Stimulated activated naive CD8-positive, alpha-beta T cell treated with anti-CD3 and anti-CD28 coated beads, Interleukin-15, amount 100 ng/mL, for 72 hours (primary cell): ENCODE measurements around the gene GSAP.

Experiments used
- ATAC-seq: fragments of 150-1000 bp; cut with Tn5 transposase; 2 replicates; pipeline ENCODE4 v1.10.0; 2021; ENCODE audit warnings: mild to moderate bottlenecking, moderate library complexity
- DNase-seq, 2 donors: peaks; one replicate each; pipeline ENCODE4 v3.0.0; 2021 to 2022
- H3K27ac Mint-ChIP-seq, 2 donors: one replicate each; pipeline ENCODE4 v1.8.0; 2022; ENCODE audit warnings: mild to moderate bottlenecking in 2 of 2, mixed read lengths in 2 of 2, moderate library complexity in 2 of 2
- H3K27me3 Mint-ChIP-seq: one replicate; pipeline ENCODE4 v1.8.0; 2022; ENCODE audit warnings: mixed read lengths
- H3K4me1 Mint-ChIP-seq: one replicate; pipeline ENCODE4 v1.8.0; 2022; ENCODE audit warnings: mild to moderate bottlenecking, mixed read lengths
- H3K4me3 Mint-ChIP-seq, 2 donors: one replicate each; pipeline ENCODE4 v1.8.0; 2022; ENCODE audit warnings: mild to moderate bottlenecking in 2 of 2, mixed read lengths in 2 of 2, moderate library complexity in 1 of 2
- H3K9me3 Mint-ChIP-seq, 2 donors: one replicate each; pipeline ENCODE4 v1.8.0; 2022; ENCODE audit warnings: mixed read lengths in 2 of 2

The GSAP gene

DNA sequence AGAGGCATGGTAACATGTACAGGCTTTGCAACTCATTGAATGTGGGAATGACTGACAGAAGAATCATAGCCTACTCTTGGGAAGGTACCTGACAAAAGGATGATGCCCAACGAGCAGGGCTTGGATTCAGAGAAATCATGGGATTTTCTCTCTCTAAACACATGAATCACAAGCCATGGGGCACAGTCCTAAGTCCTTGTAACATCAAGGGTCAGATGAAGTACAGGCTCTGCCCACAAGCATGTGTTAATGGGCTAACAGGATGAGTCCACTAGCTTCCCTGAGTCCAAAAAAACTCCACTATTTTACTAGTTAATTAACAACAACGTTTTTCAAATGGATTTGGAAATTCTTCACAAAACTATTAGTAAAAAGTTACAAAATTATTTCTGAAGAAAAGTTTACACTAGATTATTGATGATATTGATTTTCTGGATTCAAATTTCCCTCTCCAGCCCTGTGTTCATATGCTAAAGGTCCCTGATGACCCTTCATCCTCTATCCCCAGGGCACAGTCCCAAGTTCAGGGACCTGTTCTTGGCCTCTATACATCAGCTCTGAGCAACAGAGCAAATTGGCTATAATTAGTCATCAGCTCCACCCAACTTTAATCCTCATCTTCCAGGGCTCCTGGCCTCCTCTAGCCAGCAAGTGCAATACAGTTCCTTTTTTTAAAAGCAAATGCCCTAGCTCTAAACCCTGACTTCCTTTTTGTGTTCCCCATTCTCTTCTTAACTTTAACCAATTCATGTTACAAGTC is 99.8 kb downstream of the GSAP start:
- Mint-ChIP-seq H3K27me3 (no peaks in the 10 kb centered on the region), H3K4me3 (no peak overlapping the region), H3K9me3 (no peaks in the 10 kb centered on the region), H3K27ac (no peak overlapping the region), H3K4me1 (no peaks in the 10 kb centered on the region)
- DNase-seq (no peak), ATAC-seq (no peak)

- Mint-ChIP-seq H3K4me3 (no peak overlapping the region), H3K4me1 (no peaks in the 10 kb centered on the region), H3K9me3 (no peaks in the 10 kb centered on the region), H3K27me3 (no peaks in the 10 kb centered on the region), H3K27ac (no peak overlapping the region)
- DNase-seq (no peak), ATAC-seq (no peak)
Observed at GRCh38 chr7:77315182-77315591, 101.0 kb downstream of the GSAP start.

DNA sequence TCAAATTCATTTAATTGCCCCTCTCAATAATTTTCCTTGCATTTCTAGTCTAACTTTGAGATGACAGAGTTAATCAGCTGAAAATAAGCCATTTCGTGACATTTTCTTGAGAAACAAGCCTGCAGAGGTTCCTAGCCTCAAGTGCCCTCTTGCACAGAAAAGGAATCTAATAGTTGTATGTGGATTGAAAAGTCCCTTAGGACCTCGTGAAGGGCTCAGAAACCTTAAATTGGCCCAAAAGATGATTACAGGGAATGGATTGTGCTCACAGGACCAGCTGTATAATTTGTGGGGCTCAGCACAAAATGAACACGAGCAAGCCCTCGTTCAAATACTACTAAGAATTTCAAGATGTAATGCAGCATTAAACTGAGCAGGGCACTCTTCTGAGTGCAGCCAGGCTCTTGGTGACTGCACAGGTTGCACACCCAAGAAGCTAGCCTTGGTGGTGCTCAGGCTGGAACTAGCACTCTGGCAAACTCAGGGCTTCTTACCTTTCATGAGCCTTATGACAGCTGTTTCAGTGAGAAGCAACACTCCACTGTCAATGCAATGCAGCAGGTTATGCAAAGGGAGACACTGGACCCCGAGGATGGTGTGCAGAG is 102.2 kb downstream of the GSAP start:
- Mint-ChIP-seq H3K9me3 (no peaks in the 10 kb centered on the region), H3K4me1 (no peaks in the 10 kb centered on the region), H3K27me3 (no peaks in the 10 kb centered on the region), H3K4me3 (no peak overlapping the region), H3K27ac (no peak overlapping the region)
- ATAC-seq (no peak), DNase-seq (no peak)

GRCh38 chr7:77313085-77313484 is 103.1 kb downstream of the GSAP start:
- no peak for ATAC-seq
- Mint-ChIP-seq H3K27ac (no peak overlapping the region), H3K4me3 (no peak overlapping the region), H3K4me1 (no peaks in the 10 kb centered on the region), H3K9me3 (no peaks in the 10 kb centered on the region), H3K27me3 (no peaks in the 10 kb centered on the region)
- DNase-seq: no peak

GRCh38 chr7:77310982-77311381 is 105.2 kb downstream of the GSAP start:
- no peaks in the 10 kb centered on the region for H3K27me3 Mint-ChIP-seq
- H3K9me3 Mint-ChIP-seq: peaks cover 2 to 3% of the 10 kb centered on the region in 2 donors
- H3K4me3 Mint-ChIP-seq: no peak overlapping the region
- H3K4me1 Mint-ChIP-seq: peaks cover 9% of the 10 kb centered on the region
- no peak overlapping the region for H3K27ac Mint-ChIP-seq
- DNase-seq (no peak), ATAC-seq (no peak)

GRCh38 chr7:77309714-77310220 is 106.4 kb downstream of the GSAP start:
- Mint-ChIP-seq H3K4me1 (peaks cover 9% of the 10 kb centered on the region), H3K4me3 (no peak overlapping the region), H3K27ac (no peak overlapping the region)

GRCh38 chr7:77308792-77309191 is 107.4 kb downstream of the GSAP start:
- no peak for DNase-seq
- Mint-ChIP-seq H3K4me1 (peaks cover 9% of the 10 kb centered on the region), H3K27ac (no peak overlapping the region), H3K4me3 (no peak overlapping the region), H3K27me3 (no peaks in the 10 kb centered on the region), H3K9me3 (peaks cover 13 to 23% of the 10 kb centered on the region in 2 donors)
- no peak for ATAC-seq

More at GRCh38 chr7:77309714-77310220, 106.4 kb downstream of the GSAP start:
- no peak for ATAC-seq
- peaks cover 13 to 14% of the 10 kb centered on the region in 2 donors for H3K9me3 Mint-ChIP-seq
- no peaks in the 10 kb centered on the region for H3K27me3 Mint-ChIP-seq
- no peak for DNase-seq

- H3K27ac Mint-ChIP-seq: no peak overlapping the region
- DNase-seq (no peak), ATAC-seq (no peak)
- peaks cover 9% of the 10 kb centered on the region for H3K4me1 Mint-ChIP-seq
- H3K4me3 Mint-ChIP-seq: no peak overlapping the region
- H3K9me3 Mint-ChIP-seq: peaks cover 22 to 42% of the 10 kb centered on the region in 2 donors
- no peaks in the 10 kb centered on the region for H3K27me3 Mint-ChIP-seq
Observed at GRCh38 chr7:77306231-77307067, 109.7 kb downstream of the GSAP start.

- H3K27me3 Mint-ChIP-seq: no peaks in the 10 kb centered on the region
- no peaks in the 10 kb centered on the region for H3K4me1 Mint-ChIP-seq
- DNase-seq (no peak), ATAC-seq (no peak)
- H3K9me3 Mint-ChIP-seq: peaks cover 13 to 18% of the 10 kb centered on the region in 2 donors
- H3K27ac Mint-ChIP-seq: no peak overlapping the region
- no peak overlapping the region for H3K4me3 Mint-ChIP-seq
Observed at GRCh38 chr7:77295549-77295948, 120.6 kb downstream of the GSAP start.

GRCh38 chr7:77293046-77293445 is 123.1 kb downstream of the GSAP start:
- Mint-ChIP-seq H3K27ac (no peak overlapping the region), H3K4me3 (no peak overlapping the region), H3K4me1 (no peaks in the 10 kb centered on the region), H3K9me3 (peaks cover 8 to 13% of the 10 kb centered on the region in 2 donors), H3K27me3 (no peaks in the 10 kb centered on the region)
- ATAC-seq (peak; percentile 64), DNase-seq (no peak)

DNA sequence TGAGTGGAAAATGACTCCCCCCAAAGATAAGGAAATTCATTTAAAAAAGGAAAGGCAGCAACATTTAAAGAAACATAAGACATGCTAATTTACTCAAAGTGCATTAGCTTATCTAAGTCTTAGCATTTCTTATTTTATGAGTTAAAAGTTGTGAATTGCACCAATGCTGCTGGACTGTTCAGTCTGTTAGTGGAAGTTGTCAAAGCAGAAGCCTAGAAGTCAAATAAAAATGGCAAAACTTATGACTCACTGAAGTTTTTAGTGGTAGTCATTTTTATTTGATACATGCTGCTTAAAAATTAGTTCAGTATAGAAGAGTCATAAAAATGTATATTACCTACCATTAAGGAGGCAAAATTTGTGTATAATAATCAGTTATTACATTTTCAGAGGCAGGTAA is 125.7 kb downstream of the GSAP start:
- DNase-seq (no peak), ATAC-seq (no peak)
- Mint-ChIP-seq H3K4me3 (no peak overlapping the region), H3K4me1 (no peaks in the 10 kb centered on the region), H3K27ac (no peak overlapping the region), H3K27me3 (no peaks in the 10 kb centered on the region), H3K9me3 (peaks cover 5 to 7% of the 10 kb centered on the region in 2 donors)

DNA sequence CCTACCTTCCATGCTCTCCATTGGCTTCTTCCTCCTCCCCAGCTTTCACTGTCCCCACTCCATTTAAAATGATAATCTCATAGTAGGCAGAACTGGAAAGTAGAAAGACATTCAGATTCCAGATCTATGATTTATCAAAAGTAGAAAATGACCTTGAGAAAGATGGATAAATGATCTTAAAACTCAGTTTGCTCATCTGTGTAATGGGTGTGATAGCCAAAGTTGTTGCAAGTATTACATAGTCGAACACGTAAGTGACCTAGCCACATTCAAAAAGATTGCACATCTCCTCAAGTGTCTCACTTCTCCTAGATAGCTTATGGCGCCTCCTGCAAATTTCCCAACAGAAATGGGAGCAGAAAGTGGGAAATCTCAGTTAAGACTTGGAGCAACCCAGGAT is 126.8 kb downstream of the GSAP start:
- DNase-seq: no peak
- peaks cover 5 to 7% of the 10 kb centered on the region in 2 donors for H3K9me3 Mint-ChIP-seq
- no peaks in the 10 kb centered on the region for H3K27me3 Mint-ChIP-seq
- no peak overlapping the region for H3K27ac Mint-ChIP-seq
- ATAC-seq: no peak
- H3K4me1 Mint-ChIP-seq: no peaks in the 10 kb centered on the region
- no peak overlapping the region for H3K4me3 Mint-ChIP-seq

DNA sequence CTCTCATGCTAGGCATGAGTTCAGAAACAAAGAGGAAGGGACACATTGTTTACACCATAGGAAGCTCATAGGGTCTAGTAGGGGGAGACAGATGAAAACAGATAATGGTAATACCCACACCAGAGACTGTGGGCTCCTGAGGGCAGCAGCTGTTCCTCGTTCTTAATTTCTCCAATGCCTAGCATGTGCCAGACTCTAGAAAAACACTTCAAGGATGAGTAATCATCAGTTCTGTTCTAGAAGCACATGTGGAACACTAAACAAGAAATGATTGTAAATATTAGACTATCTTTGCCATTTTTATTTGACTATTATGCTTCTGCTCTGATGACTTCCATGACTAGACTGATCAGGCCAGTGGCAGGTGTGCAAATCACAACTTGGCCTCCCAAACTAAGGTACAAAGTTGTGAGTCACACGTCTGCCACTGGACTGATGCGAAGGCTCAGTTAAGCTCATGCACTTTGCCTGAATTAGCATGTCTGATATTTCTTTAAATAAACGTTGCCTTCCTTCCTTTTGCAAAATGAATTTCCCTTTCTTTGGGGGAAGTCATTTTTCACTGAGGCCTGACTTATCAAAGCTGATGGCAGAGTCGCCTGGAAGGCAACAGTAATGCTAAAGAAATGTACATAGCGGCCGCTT is 127.4 kb downstream of the GSAP start:
- Mint-ChIP-seq H3K4me1 (no peaks in the 10 kb centered on the region), H3K27ac (no peak overlapping the region), H3K27me3 (no peaks in the 10 kb centered on the region), H3K9me3 (peaks cover 5 to 7% of the 10 kb centered on the region in 2 donors), H3K4me3 (no peak overlapping the region)
- DNase-seq: no peak
- ATAC-seq: no peak

DNA sequence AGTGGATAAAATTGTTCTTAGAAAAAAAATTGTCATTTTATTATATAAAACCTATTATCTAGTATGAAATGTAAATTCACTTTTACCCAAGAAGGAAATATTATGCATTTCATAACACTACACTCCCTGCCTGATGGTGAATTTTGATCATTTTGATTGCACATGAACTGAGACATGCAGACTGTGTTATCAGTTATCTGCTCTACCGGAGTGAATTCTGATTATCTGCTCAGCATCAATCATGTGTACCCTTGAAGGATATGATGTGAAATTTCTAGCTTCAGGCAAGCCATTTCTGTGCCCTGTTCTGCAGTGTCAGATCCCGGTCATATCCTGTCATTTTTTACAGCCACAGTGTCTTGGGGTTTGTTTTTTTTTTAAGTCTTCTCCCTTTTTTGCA is 131.5 kb downstream of the GSAP start:
- Mint-ChIP-seq H3K9me3 (peaks cover 5 to 7% of the 10 kb centered on the region in 2 donors), H3K4me1 (no peaks in the 10 kb centered on the region), H3K4me3 (no peak overlapping the region), H3K27ac (no peak overlapping the region), H3K27me3 (no peaks in the 10 kb centered on the region)
- DNase-seq: no peak
- ATAC-seq: no peak

DNA sequence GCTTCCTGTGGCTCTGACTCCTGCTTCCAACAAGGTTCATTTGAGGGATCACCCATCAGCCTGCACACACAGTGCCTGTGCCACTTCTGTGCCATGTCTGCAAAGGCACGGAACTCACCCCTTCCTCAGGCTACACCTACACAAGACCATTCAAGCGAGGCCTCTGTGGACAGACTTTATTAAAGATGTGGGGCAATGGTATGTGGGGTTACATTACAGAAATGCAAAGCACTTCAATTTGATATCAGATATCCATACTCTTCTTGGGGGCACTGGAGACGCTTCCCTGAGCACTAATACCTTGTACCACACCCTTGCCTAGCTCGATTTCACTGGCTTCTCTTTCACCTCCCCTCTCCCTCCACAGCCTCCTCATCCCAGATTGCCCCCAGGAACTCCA is 132.1 kb downstream of the GSAP start:
- Mint-ChIP-seq H3K4me3 (no peak overlapping the region), H3K27ac (no peak overlapping the region), H3K9me3 (peaks cover 5 to 7% of the 10 kb centered on the region in 2 donors), H3K4me1 (no peaks in the 10 kb centered on the region), H3K27me3 (no peaks in the 10 kb centered on the region)
- DNase-seq (no peak), ATAC-seq (no peak)
